ENCODE data around the gene SNCA.

Gene SNCA

GRCh38 chr4:89752932-89753598, 83.9 kb downstream of the SNCA start:
- DNase-seq: no peak

- DNase-seq: no peak
Observed at GRCh38 chr4:89751416-89751815, 85.5 kb downstream of the SNCA start.

- DNase-seq: no peak
Observed at GRCh38 chr4:89746377-89746776, 90.6 kb downstream of the SNCA start.

- DNase-seq: no peak
Observed at GRCh38 chr4:89745708-89746107, 91.3 kb downstream of the SNCA start.

- no peak for DNase-seq
Observed at GRCh38 chr4:89744914-89745313, 92.0 kb downstream of the SNCA start.

GRCh38 chr4:89741768-89742167, 95.2 kb downstream of the SNCA start:
- no peak for DNase-seq

GRCh38 chr4:89739311-89739988, 97.5 kb downstream of the SNCA start:
- DNase-seq: no peak

- DNase-seq: no peak
Observed at GRCh38 chr4:89737888-89738287, 99.1 kb downstream of the SNCA start.

GRCh38 chr4:89733946-89734345, 103.0 kb downstream of the SNCA start:
- peak; percentile 45 to 74 for DNase-seq

- no peak for DNase-seq
Observed at GRCh38 chr4:89727238-89727637, 109.7 kb downstream of the SNCA start.

GRCh38 chr4:89725268-89725667, 111.7 kb downstream of the SNCA start:
- no peak for DNase-seq

GRCh38 chr4:89724716-89725115, 112.2 kb downstream of the SNCA start:
- DNase-seq: no peak

- DNase-seq: no peak
Observed at GRCh38 chr4:89723096-89723495, 113.9 kb downstream of the SNCA start.

- no peak for DNase-seq
Observed at GRCh38 chr4:89722517-89722916, 114.4 kb downstream of the SNCA start.

GRCh38 chr4:89720981-89721380, 116.0 kb downstream of the SNCA start:
- no peak for DNase-seq

- no peak for DNase-seq
Observed at GRCh38 chr4:89719536-89720090, 117.3 kb downstream of the SNCA start.

GRCh38 chr4:89716893-89717292, 120.1 kb downstream of the SNCA start:
- DNase-seq: no peak

- DNase-seq: no peak
Observed at GRCh38 chr4:89715631-89716030, 121.3 kb downstream of the SNCA start.

- no peak for DNase-seq
Observed at GRCh38 chr4:89712827-89713226, 124.1 kb downstream of the SNCA start.

GRCh38 chr4:89712141-89712540, 124.8 kb downstream of the SNCA start:
- no peak for DNase-seq

GRCh38 chr4:89708903-89709421, 128.0 kb downstream of the SNCA start:
- DNase-seq: peak; percentile 69 to 87

GRCh38 chr4:89707467-89707866, 129.5 kb downstream of the SNCA start:
- DNase-seq: no peak

GRCh38 chr4:89704651-89705395, 132.1 kb downstream of the SNCA start:
- no peak for DNase-seq

All from inflammatory macrophage treated with lipopolysaccharide for 1 hour (primary cell).